IMR-90 (cell line): Measurements from ENCODE around the gene VWA8.

ENCODE experiments used
- BHLHE40 ChIP-seq: fragments of 150-350 bp; IDR thresholded peaks from 2 replicates; pipeline ENCODE4 v1.6.1; 2016; ENCODE audit warnings: mild to moderate bottlenecking, low read depth, low read length
- CEBPB ChIP-seq: IDR thresholded peaks from 2 replicates; pipeline ENCODE4 v1.6.1; 2012; ENCODE audit warnings: low read depth, low read length, improper control_type of control experiment
- ELK1 ChIP-seq: fragments of 150-350 bp; IDR thresholded peaks from 2 replicates; pipeline ENCODE4 v1.6.1; 2016; ENCODE audit warnings: low read depth, mild to moderate bottlenecking, low read length, moderate library complexity, borderline replicate concordance
- FOS ChIP-seq: fragments of 150-350 bp; IDR thresholded peaks from 2 replicates; pipeline ENCODE4 v1.6.1; 2016; ENCODE audit warnings: low read depth, low read length
- MAFK ChIP-seq: IDR thresholded peaks from 2 replicates; pipeline ENCODE4 v1.6.1; 2012; ENCODE audit warnings: low read depth, low read length, improper control_type of control experiment
- MXI1 ChIP-seq: IDR thresholded peaks from 2 replicates; pipeline ENCODE4 v1.6.1; 2012; ENCODE audit warnings: low read depth, mild to moderate bottlenecking, low read length, moderate library complexity, borderline replicate concordance
- POLR2A ChIP-seq: IDR thresholded peaks from 2 replicates; pipeline ENCODE4 v1.6.1; 2012; ENCODE audit warnings: mild to moderate bottlenecking, low read depth, low read length
- RAD21 ChIP-seq: IDR thresholded peaks from 2 replicates; pipeline ENCODE4 v1.6.1; 2012; ENCODE audit warnings: low read length, improper control_type of control experiment
- RCOR1 ChIP-seq: IDR thresholded peaks from 2 replicates; pipeline ENCODE4 v1.6.1; 2012; ENCODE audit warnings: mild to moderate bottlenecking, low read length, improper control_type of control experiment; ENCODE audit not compliant: insufficient replicate concordance
- RFX5 ChIP-seq: IDR thresholded peaks from 2 replicates; pipeline ENCODE4 v1.8.0; 2012; ENCODE audit warnings: low read depth, mild to moderate bottlenecking, low read length, moderate library complexity
- SMC3 ChIP-seq: fragments of 150-350 bp; IDR thresholded peaks from 2 replicates; pipeline ENCODE4 v1.6.1; 2016; ENCODE audit warnings: low read depth, mild to moderate bottlenecking, antibody characterized with exemption, low read length, moderate library complexity
- USF2 ChIP-seq: fragments of 150-350 bp; IDR thresholded peaks from 2 replicates; pipeline ENCODE4 v1.6.1; 2017; ENCODE audit warnings: mild to moderate bottlenecking, antibody characterized with exemption, low read length, low read depth
- TF ChIP-seq, protein P1 (sequence below): conservative IDR thresholded peaks from 2 replicates; pipeline ENCODE4 v1.5.1; 2012; ENCODE audit warnings: mild to moderate bottlenecking, low read depth, low read length, improper control_type of control experiment

DNA sequence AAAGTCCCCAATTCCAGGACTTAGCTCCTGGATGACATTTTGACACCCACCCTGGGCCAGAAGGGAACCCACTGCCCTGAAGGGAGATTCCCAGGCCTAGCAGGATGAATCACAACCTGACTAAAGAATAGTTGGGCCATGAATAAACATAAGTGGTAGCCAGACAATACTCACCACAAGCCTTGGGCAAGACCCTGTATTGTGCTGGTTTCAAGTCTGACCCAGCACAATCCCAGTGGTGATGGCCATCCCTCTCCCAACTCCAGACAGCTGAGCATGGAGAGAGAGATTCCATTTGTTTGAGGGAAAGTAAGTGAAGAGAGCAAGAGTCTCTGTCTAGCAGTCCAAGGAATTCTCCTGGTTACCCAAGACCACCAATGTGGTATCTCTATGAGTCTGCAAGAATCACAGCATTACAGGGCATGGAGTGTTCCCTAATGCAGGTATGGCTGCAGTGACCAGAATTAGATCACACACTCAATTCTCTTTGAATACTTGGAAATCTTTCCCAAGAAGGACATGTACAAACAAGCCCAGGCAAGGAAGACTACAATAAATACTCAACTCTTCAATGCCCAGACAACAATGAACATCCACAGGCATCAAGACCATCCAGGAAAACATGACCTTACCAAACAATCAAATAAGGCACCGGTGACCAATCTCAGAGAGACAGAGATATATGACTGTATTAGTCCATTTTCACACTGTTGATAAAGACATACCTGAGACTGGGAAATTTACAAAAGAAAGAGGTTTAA lies 158.0 kb downstream of the VWA8 start:
- TF ChIP-seq, protein P1, sequence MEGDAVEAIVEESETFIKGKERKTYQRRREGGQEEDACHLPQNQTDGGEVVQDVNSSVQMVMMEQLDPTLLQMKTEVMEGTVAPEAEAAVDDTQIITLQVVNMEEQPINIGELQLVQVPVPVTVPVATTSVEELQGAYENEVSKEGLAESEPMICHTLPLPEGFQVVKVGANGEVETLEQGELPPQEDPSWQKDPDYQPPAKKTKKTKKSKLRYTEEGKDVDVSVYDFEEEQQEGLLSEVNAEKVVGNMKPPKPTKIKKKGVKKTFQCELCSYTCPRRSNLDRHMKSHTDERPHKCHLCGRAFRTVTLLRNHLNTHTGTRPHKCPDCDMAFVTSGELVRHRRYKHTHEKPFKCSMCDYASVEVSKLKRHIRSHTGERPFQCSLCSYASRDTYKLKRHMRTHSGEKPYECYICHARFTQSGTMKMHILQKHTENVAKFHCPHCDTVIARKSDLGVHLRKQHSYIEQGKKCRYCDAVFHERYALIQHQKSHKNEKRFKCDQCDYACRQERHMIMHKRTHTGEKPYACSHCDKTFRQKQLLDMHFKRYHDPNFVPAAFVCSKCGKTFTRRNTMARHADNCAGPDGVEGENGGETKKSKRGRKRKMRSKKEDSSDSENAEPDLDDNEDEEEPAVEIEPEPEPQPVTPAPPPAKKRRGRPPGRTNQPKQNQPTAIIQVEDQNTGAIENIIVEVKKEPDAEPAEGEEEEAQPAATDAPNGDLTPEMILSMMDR: no peak
- no peak for TF ChIP-seq SMC3
- TF ChIP-seq POLR2A: no peak
- TF ChIP-seq CEBPB: peak; percentile 79
- no peak for TF ChIP-seq RAD21
- TF ChIP-seq RCOR1: no peak
- no peak for TF ChIP-seq RFX5
- no peak for TF ChIP-seq MAFK
- no peak for TF ChIP-seq ELK1
- TF ChIP-seq FOS: no peak
- TF ChIP-seq USF2: no peak
- TF ChIP-seq MXI1: no peak
- TF ChIP-seq BHLHE40: no peak
